Stimulated activated naive B cell treated with anti-CD40 and anti-IgM and Interleukin-4, amounts not matched to agents 10 μg/mL and 1 μg/mL and 100 μg/mL, for 72 hours (primary cell): Measurements from ENCODE around the gene GPR137.
"Not testable (repeated sequence)": the region's sequence is repeated elsewhere in the genome, so short reads cannot be mapped to it uniquely, and the experiment has no call there.

Experiments
- ATAC-seq, 2 donors: fragments of 150-1000 bp; cut with Tn5 transposase; replicated peaks; 2 replicates each; pipeline ENCODE4 v1.10.0; 2021; ENCODE audit warnings: moderate library complexity in 1 of 2
- DNase-seq: peaks from one replicate; pipeline ENCODE4 v3.0.0; 2021
- H3K27ac Mint-ChIP-seq: one replicate; pipeline ENCODE4 v1.8.0; 2022; ENCODE audit warnings: mild to moderate bottlenecking, mixed read lengths
- H3K27me3 Mint-ChIP-seq, 2 donors: one replicate each; pipeline ENCODE4 v1.8.0; 2022; ENCODE audit warnings: mixed read lengths in 2 of 2
- H3K36me3 Mint-ChIP-seq, 2 donors: one replicate each; pipeline ENCODE4 v1.8.0; 2022; ENCODE audit warnings: mixed read lengths in 2 of 2, mild to moderate bottlenecking in 1 of 2
- H3K4me1 Mint-ChIP-seq, 2 donors: one replicate each; pipeline ENCODE4 v1.8.0; 2022; ENCODE audit warnings: mixed read lengths in 2 of 2, mild to moderate bottlenecking in 1 of 2
- H3K4me3 Mint-ChIP-seq, 2 donors: one replicate each; pipeline ENCODE4 v1.8.0; 2022; ENCODE audit warnings: mild to moderate bottlenecking in 2 of 2, mixed read lengths in 2 of 2, moderate library complexity in 1 of 2
- H3K9me3 Mint-ChIP-seq, 2 donors: one replicate each; pipeline ENCODE4 v1.8.0; 2022; ENCODE audit warnings: mixed read lengths in 2 of 2, mild to moderate bottlenecking in 1 of 2

GPR137 gene

GRCh38 chr11:64304316-64305072 lies 18.8 kb downstream of the GPR137 start:
- H3K4me1 Mint-ChIP-seq: peaks cover 33 to 48% of the 10 kb centered on the region in 2 donors
- H3K27ac Mint-ChIP-seq: peak overlapping the region; percentile 99
- H3K27me3 Mint-ChIP-seq: peaks cover 19 to 29% of the 10 kb centered on the region in 2 donors
- peak; percentile 86 for DNase-seq
- peak overlapping the region; percentile 92 to 100 for H3K4me3 Mint-ChIP-seq
- peak; percentile 53 to 54 for ATAC-seq
- no peaks in the 10 kb centered on the region for H3K9me3 Mint-ChIP-seq
- peaks cover 12 to 13% of the 10 kb centered on the region in 2 donors for H3K36me3 Mint-ChIP-seq

GRCh38 chr11:64305075-64305690 lies 19.5 kb downstream of the GPR137 start, which contains the start of gene ESRRA:
TSS of gene ESRRA (plus strand) at chr11:64305524. CDS start at chr11:64307180, 1,656 bp downstream.
- Mint-ChIP-seq H3K4me1 (peaks cover 30 to 41% of the 10 kb centered on the region in 2 donors), H3K9me3 (no peaks in the 10 kb centered on the region), H3K4me3 (peak within 1 kb of the TSS; percentile 97 to 100), H3K27ac (peak within 1 kb of the TSS; percentile 99), H3K36me3 (peaks cover 12 to 13% of the 10 kb centered on the region in 2 donors), H3K27me3 (peaks cover 12 to 22% of the 10 kb centered on the region in 2 donors)
- ATAC-seq (peak; percentile 73 to 78), DNase-seq (peak; percentile 99)

DNA sequence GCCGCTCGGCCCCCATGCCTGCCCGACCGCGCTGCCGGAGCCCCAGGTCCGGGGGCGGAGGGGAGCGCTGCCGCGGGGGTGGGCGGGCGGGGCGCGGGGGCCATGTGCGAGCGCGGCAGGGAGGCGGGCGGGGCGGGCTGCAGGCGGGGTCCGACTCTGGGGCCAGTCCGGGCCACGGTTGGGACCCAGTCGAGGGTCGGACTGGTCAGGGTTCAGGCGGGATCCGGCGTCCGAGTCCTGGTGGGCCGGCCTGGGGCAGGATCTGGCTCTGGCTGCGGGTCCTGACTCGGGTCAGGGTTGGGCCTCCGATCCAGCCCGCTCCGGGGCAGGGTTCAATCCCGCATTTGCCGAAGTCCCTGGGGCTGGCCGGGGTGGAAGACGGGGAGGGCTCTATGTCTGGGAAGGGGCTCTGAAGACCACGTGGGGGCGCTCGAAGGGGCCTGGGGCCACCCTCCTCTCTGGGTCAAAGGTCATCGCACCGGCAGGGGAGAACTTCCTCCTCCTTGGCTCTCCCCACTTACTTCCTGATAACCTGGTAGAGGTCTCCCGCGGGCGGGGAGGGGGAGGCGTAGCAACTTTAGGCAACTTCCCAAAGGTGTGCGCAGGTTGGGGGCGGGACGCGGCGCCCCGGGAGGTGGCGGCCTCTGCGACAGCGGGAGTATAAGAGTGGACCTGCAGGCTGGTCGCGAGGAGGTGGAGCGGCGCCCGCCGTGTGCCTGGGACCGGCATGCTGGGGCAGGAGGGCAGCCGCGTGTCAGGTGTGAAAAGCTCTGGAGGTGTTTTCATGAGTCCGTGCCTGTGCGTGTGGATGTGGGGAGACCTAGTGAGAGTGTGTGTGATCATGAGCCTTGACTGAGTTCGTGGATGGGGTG lies 20.3 kb downstream of the GPR137 start:
- Mint-ChIP-seq H3K9me3 (no peaks in the 10 kb centered on the region), H3K36me3 (peaks cover 15% of the 10 kb centered on the region in 2 donors), H3K27ac (peak overlapping the region; percentile 97), H3K27me3 (peaks cover 5 to 15% of the 10 kb centered on the region in 2 donors), H3K4me3 (peak overlapping the region; percentile 97 to 100), H3K4me1 (peaks cover 26 to 34% of the 10 kb centered on the region in 2 donors)
- peak; percentile 74 for DNase-seq
- ATAC-seq: peak; percentile 33 to 38

GRCh38 chr11:64306563-64306875 lies 20.9 kb downstream of the GPR137 start:
- H3K4me1 Mint-ChIP-seq: peaks cover 26 to 32% of the 10 kb centered on the region in 2 donors
- DNase-seq: no peak
- H3K9me3 Mint-ChIP-seq: no peaks in the 10 kb centered on the region
- peaks cover 16 to 18% of the 10 kb centered on the region in 2 donors for H3K36me3 Mint-ChIP-seq
- H3K27me3 Mint-ChIP-seq: peaks cover 4 to 11% of the 10 kb centered on the region in 2 donors
- no peak for ATAC-seq
- peak overlapping the region; percentile 97 to 100 for H3K4me3 Mint-ChIP-seq
- peak overlapping the region; percentile 97 for H3K27ac Mint-ChIP-seq

GRCh38 chr11:64306876-64307622 lies 21.4 kb downstream of the GPR137 start:
- Mint-ChIP-seq H3K36me3 (peaks cover 16 to 18% of the 10 kb centered on the region in 2 donors), H3K4me3 (peak overlapping the region; percentile 97 to 100)

GRCh38 chr11:64307795-64308194 lies 22.1 kb downstream of the GPR137 start:
- H3K4me3 Mint-ChIP-seq: peak overlapping the region; percentile 23 to 55
- ATAC-seq, H3K9me3 Mint-ChIP-seq, DNase-seq, H3K27me3 Mint-ChIP-seq: not testable (repeated sequence)
- peak overlapping the region; percentile 69 for H3K27ac Mint-ChIP-seq
- peaks cover 20 to 23% of the 10 kb centered on the region in 2 donors for H3K36me3 Mint-ChIP-seq
- H3K4me1 Mint-ChIP-seq: peaks cover 27 to 39% of the 10 kb centered on the region in 2 donors

More at GRCh38 chr11:64306876-64307622, 21.4 kb downstream of the GPR137 start:
- DNase-seq: no peak
- Mint-ChIP-seq H3K27ac (peak overlapping the region; percentile 97), H3K4me1 (peaks cover 24 to 32% of the 10 kb centered on the region in 2 donors), H3K27me3 (peaks cover under 1 to 6% of the 10 kb centered on the region in 2 donors), H3K9me3 (no peaks in the 10 kb centered on the region)
- no peak for ATAC-seq

DNA sequence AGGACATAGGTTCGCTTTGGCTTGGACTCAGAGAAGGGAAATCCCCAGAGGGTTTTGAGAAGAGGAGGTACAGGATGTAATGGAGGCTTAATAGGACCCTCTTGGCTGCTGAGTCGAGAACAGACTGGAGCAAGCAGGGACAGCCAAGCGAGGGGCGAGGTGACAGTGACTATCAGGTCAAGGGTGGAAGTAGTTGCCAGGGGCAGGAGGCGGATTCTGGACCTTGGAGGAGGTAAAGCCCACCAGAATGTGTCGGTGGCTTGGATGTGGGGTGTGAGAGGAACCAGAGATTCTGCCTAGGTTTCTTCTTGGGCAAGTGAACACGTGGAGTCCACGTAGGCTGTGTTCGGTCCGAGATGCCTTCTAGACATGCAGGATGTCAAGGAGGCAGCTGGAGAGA lies 27.3 kb downstream of the GPR137 start:
- no peaks in the 10 kb centered on the region for H3K9me3 Mint-ChIP-seq

DNA sequence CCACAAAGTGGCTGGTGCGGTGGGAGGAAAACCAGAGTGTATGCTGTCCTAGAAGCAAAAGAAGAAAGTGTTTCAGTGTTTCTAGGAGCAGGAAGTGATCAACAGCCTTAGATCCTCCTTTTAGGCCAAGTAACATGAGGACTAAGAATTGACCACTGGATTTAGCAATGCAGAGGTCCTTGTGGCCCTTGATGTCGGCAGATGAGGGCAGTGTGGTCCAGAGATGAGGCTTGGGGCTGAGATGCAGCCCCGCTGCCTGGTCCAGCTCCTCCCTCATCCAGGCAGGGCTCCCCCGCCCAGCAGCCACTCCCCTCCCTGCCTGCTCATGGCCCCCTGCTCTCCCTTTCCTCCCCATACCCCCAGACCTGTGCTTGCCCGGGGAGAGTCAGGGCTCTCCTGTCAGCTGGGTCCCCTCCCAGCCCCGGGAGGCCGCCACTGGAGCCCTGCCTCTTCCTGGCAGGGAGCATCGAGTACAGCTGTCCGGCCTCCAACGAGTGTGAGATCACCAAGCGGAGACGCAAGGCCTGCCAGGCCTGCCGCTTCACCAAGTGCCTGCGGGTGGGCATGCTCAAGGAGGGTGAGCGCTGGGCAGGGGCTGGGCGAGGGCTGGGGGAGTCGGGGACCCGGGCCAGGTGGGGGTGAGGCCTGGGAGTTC lies 28.0 kb downstream of the GPR137 start:
- Mint-ChIP-seq H3K27ac (peak overlapping the region; percentile 6), H3K4me1 (peaks cover 28 to 54% of the 10 kb centered on the region in 2 donors), H3K9me3 (no peaks in the 10 kb centered on the region), H3K4me3 (no peak overlapping the region), H3K27me3 (no peaks in the 10 kb centered on the region), H3K36me3 (peaks cover 34 to 35% of the 10 kb centered on the region in 2 donors)
- ATAC-seq (no peak), DNase-seq (no peak)

More for the DNA sequence above, 27.3 kb downstream of the GPR137 start:
- peak overlapping the region; percentile 22 for H3K27ac Mint-ChIP-seq
- H3K4me1 Mint-ChIP-seq: peaks cover 27 to 48% of the 10 kb centered on the region in 2 donors
- ATAC-seq (no peak), DNase-seq (no peak)
- peaks cover 31 to 35% of the 10 kb centered on the region in 2 donors for H3K36me3 Mint-ChIP-seq
- H3K4me3 Mint-ChIP-seq: no peak overlapping the region
- H3K27me3 Mint-ChIP-seq: no peaks in the 10 kb centered on the region

DNA sequence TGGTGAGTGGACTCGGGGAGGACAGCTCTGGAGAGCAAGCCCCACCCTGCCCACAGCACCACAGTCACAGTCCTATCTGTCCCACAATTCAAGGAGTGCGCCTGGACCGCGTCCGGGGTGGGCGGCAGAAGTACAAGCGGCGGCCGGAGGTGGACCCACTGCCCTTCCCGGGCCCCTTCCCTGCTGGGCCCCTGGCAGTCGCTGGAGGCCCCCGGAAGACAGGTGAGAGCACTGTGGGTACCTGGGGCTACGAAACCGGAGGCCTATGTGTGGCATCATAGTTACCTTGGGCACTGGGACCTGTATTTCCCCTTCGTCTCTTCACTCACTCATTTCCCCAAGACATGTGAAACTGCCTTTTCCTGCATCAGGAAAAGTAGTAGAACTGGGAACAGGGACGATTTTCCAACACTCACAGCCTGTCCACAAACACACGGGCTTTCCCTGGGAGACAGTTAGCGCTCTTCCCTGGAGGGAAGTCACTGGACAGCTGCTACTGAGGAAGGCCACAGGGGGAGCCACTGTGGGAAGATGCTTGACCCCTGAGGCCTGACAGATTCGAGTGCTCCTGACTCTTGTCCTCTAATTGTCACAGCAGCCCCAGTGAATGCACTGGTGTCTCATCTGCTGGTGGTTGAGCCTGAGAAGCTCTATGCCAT lies 28.6 kb downstream of the GPR137 start:
- no peak for ATAC-seq
- H3K27ac Mint-ChIP-seq: peak overlapping the region; percentile 83
- no peak overlapping the region for H3K4me3 Mint-ChIP-seq
- H3K4me1 Mint-ChIP-seq: peaks cover 33 to 60% of the 10 kb centered on the region in 2 donors
- H3K9me3 Mint-ChIP-seq: no peaks in the 10 kb centered on the region
- no peak for DNase-seq
- no peaks in the 10 kb centered on the region for H3K27me3 Mint-ChIP-seq
- H3K36me3 Mint-ChIP-seq: peaks cover 38 to 41% of the 10 kb centered on the region in 2 donors

DNA sequence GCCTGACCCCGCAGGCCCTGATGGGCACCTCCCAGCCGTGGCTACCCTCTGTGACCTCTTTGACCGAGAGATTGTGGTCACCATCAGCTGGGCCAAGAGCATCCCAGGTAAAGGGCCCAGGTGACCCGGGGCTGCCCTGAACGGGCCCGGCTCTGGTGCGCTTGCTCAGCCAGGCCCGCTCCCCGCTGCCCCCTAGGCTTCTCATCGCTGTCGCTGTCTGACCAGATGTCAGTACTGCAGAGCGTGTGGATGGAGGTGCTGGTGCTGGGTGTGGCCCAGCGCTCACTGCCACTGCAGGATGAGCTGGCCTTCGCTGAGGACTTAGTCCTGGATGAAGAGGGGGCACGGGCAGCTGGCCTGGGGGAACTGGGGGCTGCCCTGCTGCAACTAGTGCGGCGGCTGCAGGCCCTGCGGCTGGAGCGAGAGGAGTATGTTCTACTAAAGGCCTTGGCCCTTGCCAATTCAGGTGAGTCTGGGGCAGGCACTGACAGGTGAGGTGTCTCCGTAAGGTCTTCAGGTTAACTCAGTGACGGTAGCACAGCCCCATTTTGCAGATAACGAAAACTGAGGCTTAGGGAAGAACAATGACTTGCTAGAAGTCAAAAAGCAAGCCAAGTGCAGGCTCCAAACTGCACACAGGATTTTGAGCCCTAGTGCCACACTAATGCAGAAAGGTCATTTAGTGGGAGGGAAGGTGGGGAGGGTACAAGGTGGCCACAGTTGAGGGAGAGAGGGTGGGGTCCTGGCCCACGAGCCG lies 29.3 kb downstream of the GPR137 start:
- Mint-ChIP-seq H3K27me3 (no peaks in the 10 kb centered on the region), H3K9me3 (no peaks in the 10 kb centered on the region), H3K4me1 (peaks cover 37 to 67% of the 10 kb centered on the region in 2 donors), H3K4me3 (peak overlapping the region in 1 of 2 donors; percentile 6), H3K36me3 (peaks cover 44 to 46% of the 10 kb centered on the region in 2 donors), H3K27ac (peak overlapping the region; percentile 37)
- DNase-seq: no peak
- ATAC-seq: no peak

- not testable (repeated sequence) for H3K9me3 Mint-ChIP-seq, H3K27me3 Mint-ChIP-seq, DNase-seq, ATAC-seq
- H3K4me3 Mint-ChIP-seq: peak overlapping the region; percentile 94 to 96
- H3K4me1 Mint-ChIP-seq: peaks cover 40 to 72% of the 10 kb centered on the region in 2 donors
- peak overlapping the region; percentile 100 for H3K27ac Mint-ChIP-seq
- peaks cover 50 to 53% of the 10 kb centered on the region in 2 donors for H3K36me3 Mint-ChIP-seq
Measured at GRCh38 chr11:64315667-64316526, 30.2 kb downstream of the GPR137 start.
